Brain microvascular endothelial cell (primary cell): ENCODE data around the gene MAPK1IP1L.

Experiments used
- DNase-seq: peaks from one replicate; pipeline ENCODE4 v3.0.0-alpha.2; 2020
- H3K27ac ChIP-seq: fragments of 250-450 bp; sonication (Bioruptor Pico); 2 replicates; pipeline ENCODE4 v1.5.1; 2020; ENCODE audit warnings: mild to moderate bottlenecking, moderate library complexity
- H3K27me3 ChIP-seq: fragments of 250-450 bp; sonication (Bioruptor Pico); replicated peaks from 2 replicates; pipeline ENCODE4 v1.5.1; 2020; ENCODE audit warnings: mild to moderate bottlenecking
- H3K36me3 ChIP-seq: fragments of 250-450 bp; sonication (Bioruptor Pico); replicated peaks from 2 replicates; pipeline ENCODE4 v1.5.1; 2020; ENCODE audit warnings: mild to moderate bottlenecking
- H3K4me3 ChIP-seq: 2 replicates; pipeline ENCODE4 v1.5.1; 2011; ENCODE audit warnings: low read depth, mild to moderate bottlenecking, control low read depth, low read length, moderate library complexity
- CTCF ChIP-seq: IDR thresholded peaks from 2 replicates; pipeline ENCODE4 v1.5.1; 2011; ENCODE audit warnings: low read depth, mild to moderate bottlenecking, moderate library complexity, low read length, control low read depth, inconsistent platforms; ENCODE audit errors: missing control alignments
- in situ Hi-C: cut with HindIII; loops from 2 replicates; pipeline ENCODE4 v1.10.0; 2017; ENCODE audit warnings: low sequenced_read_pairs, low pct_ligation_motif_present

MAPK1IP1L gene

GRCh38 chr14:55038708-55039107, 12.7 kb upstream of the MAPK1IP1L start:
- no peak for TF ChIP-seq CTCF
- no peak overlapping the region for H3K4me3 ChIP-seq
- no peak overlapping the region for H3K27ac ChIP-seq
- no peaks in the 10 kb centered on the region for H3K27me3 ChIP-seq
- in situ Hi-C loops = no loop called here
- H3K36me3 ChIP-seq = peaks cover 13% of the 10 kb centered on the region
- DNase-seq = no peak

- no peak overlapping the region for H3K4me3 ChIP-seq
- DNase-seq = no peak
- H3K27me3 ChIP-seq = no peaks in the 10 kb centered on the region
- H3K27ac ChIP-seq = no peak overlapping the region
- peaks cover 9% of the 10 kb centered on the region for H3K36me3 ChIP-seq
- TF ChIP-seq CTCF = no peak
- in situ Hi-C loops = no loop called here
Observed at GRCh38 chr14:55043528-55043927, 7.9 kb upstream of the MAPK1IP1L start.

- Histone ChIP-seq H3K4me3 (no peak overlapping the region), H3K27me3 (no peaks in the 10 kb centered on the region), H3K27ac (no peak overlapping the region), H3K36me3 (peaks cover 9% of the 10 kb centered on the region)
- TF ChIP-seq CTCF = no peak
- DNase-seq = no peak
- in situ Hi-C loops = no loop called here
Observed at GRCh38 chr14:55045087-55045486, 6.4 kb upstream of the MAPK1IP1L start.

GRCh38 chr14:55047301-55048053, 4.0 kb upstream of the MAPK1IP1L start:
- TF ChIP-seq CTCF = no peak
- Histone ChIP-seq H3K27ac (no peak overlapping the region), H3K36me3 (peaks cover 12% of the 10 kb centered on the region), H3K27me3 (no peaks in the 10 kb centered on the region), H3K4me3 (no peak overlapping the region)
- DNase-seq = no peak
- in situ Hi-C loops = no loop called here

GRCh38 chr14:55048900-55049436, 2.5 kb upstream of the MAPK1IP1L start:
- H3K27ac ChIP-seq = no peak overlapping the region
- no peak overlapping the region for H3K4me3 ChIP-seq
- H3K27me3 ChIP-seq = no peaks in the 10 kb centered on the region
- peaks cover 8% of the 10 kb centered on the region for H3K36me3 ChIP-seq
- in situ Hi-C loops = no loop called here
- TF ChIP-seq CTCF = no peak
- DNase-seq = no peak

GRCh38 chr14:55051165-55051422, 353 bp upstream of the MAPK1IP1L start:
- in situ Hi-C loops = no loop called here
- no peak for DNase-seq
- Histone ChIP-seq H3K27me3 (no peaks in the 10 kb centered on the region), H3K27ac (peak overlapping the region; percentile 100), H3K4me3 (peak overlapping the region; percentile 50), H3K36me3 (peaks cover 8% of the 10 kb centered on the region)
- no peak for TF ChIP-seq CTCF
